WTC11 (cell line): ENCODE data around the gene CLDN7. TPM values are rescaled to one million over a fixed set of nuclear protein-coding genes. Genes with fewer than 3 reads are reported as not detected.

Experiments
- ATAC-seq: fragments of 200-7000 bp; cut with Tn5 transposase; 2 replicates; pipeline ENCODE4 v1.10.0; 2021; ENCODE audit warnings: mild to moderate bottlenecking, moderate library complexity
- CTCF ChIA-PET: fragments of 300-600 bp; sonication (Branson Sonifier 250); formaldehyde crosslinking; loops from one replicate; lab custom pipeline; 2021; ENCODE audit warnings: antibody characterized with exemption; lab: Charles Lee
- POLR2A ChIA-PET: fragments of 350-600 bp; sonication (Branson Sonifier 250); formaldehyde crosslinking; loops from one replicate; lab custom pipeline; 2021; ENCODE audit warnings: antibody characterized with exemption; lab: Charles Lee
- DNase-seq: peaks from one replicate; pipeline ENCODE4 v3.0.0; 2021; ENCODE audit warnings: low spot score
- H3K27ac Mint-ChIP-seq: 2 replicates; pipeline ENCODE4 v1.8.0; 2021; ENCODE audit warnings: mixed read lengths
- H3K27me3 Mint-ChIP-seq: 2 replicates; pipeline ENCODE4 v1.8.0; 2021; ENCODE audit warnings: low read depth, mild to moderate bottlenecking, moderate library complexity, mixed read lengths
- H3K36me3 Mint-ChIP-seq: 2 replicates; pipeline ENCODE4 v1.8.0; 2021; ENCODE audit warnings: mixed read lengths
- H3K4me1 Mint-ChIP-seq: 2 replicates; pipeline ENCODE4 v1.8.0; 2022; ENCODE audit warnings: mixed read lengths
- H3K4me3 Mint-ChIP-seq: 2 replicates; pipeline ENCODE4 v1.8.0; 2021; ENCODE audit warnings: mild to moderate bottlenecking, moderate library complexity, mixed read lengths
- H3K9me3 Mint-ChIP-seq: 2 replicates; pipeline ENCODE4 v1.8.0; 2021; ENCODE audit warnings: mixed read lengths
- ARID4B ChIP-seq: sonication (generic); formaldehyde crosslinking; IDR thresholded peaks from 2 replicates; pipeline ENCODE4 v1.8.0; 2023; ENCODE audit warnings: missing genetic modification reagents, mild to moderate bottlenecking, borderline replicate concordance
- CTCF ChIP-seq: fragments of 200-600 bp; IDR thresholded peaks from 2 replicates; pipeline ENCODE4 v1.8.0; 2022; ENCODE audit warnings: antibody characterized with exemption
- ETV6 ChIP-seq: sonication (generic); formaldehyde crosslinking; IDR thresholded peaks from 2 replicates; pipeline ENCODE4 v1.8.1; 2022; ENCODE audit warnings: mild to moderate bottlenecking, missing genetic modification reagents
- FOXJ3 ChIP-seq: sonication (generic); formaldehyde crosslinking; IDR thresholded peaks from 2 replicates; pipeline ENCODE4 v1.9.0; 2021; ENCODE audit warnings: missing genetic modification reagents, mild to moderate bottlenecking, borderline replicate concordance
- GRHL2 ChIP-seq: fragments of 250-450 bp; sonication (Bioruptor Pico); IDR thresholded peaks from 2 replicates; pipeline ENCODE4 v1.8.0; 2022; ENCODE audit warnings: mild to moderate bottlenecking, moderate library complexity; ENCODE audit not compliant: insufficient replicate concordance, severe bottlenecking
- GTF2I ChIP-seq: fragments of 250-450 bp; sonication (Bioruptor Pico); conservative IDR thresholded peaks from 2 replicates; pipeline ENCODE4 v1.4.0; 2021; ENCODE audit warnings: mild to moderate bottlenecking
- MAX ChIP-seq: sonication (generic); formaldehyde crosslinking; IDR thresholded peaks from 2 replicates; pipeline ENCODE4 v1.8.0; 2022; ENCODE audit warnings: mild to moderate bottlenecking, missing genetic modification reagents
- MXD4 ChIP-seq: fragments of 250-450 bp; sonication (Bioruptor Pico); IDR thresholded peaks from 2 replicates; pipeline ENCODE4 v1.8.0; 2021; ENCODE audit warnings: mild to moderate bottlenecking, moderate library complexity, borderline replicate concordance
- MYBL2 ChIP-seq: sonication (generic); formaldehyde crosslinking; IDR thresholded peaks from 2 replicates; pipeline ENCODE4 v1.8.1; 2023; ENCODE audit warnings: mild to moderate bottlenecking, moderate library complexity, missing genetic modification reagents
- PRRX2 ChIP-seq: fragments of 250-450 bp; sonication (Bioruptor Pico); IDR thresholded peaks from 2 replicates; pipeline ENCODE4 v1.8.0; 2021; ENCODE audit warnings: mild to moderate bottlenecking
- SMAD4 ChIP-seq: sonication (generic); formaldehyde crosslinking; IDR thresholded peaks from 2 replicates; pipeline ENCODE4 v1.8.0; 2022; ENCODE audit warnings: mild to moderate bottlenecking, missing genetic modification reagents
- SOX15 ChIP-seq: fragments of 250-450 bp; sonication (Bioruptor Pico); IDR thresholded peaks from 2 replicates; pipeline ENCODE4 v1.9.0; 2021; ENCODE audit warnings: mild to moderate bottlenecking
- ZBTB21 ChIP-seq: sonication (generic); formaldehyde crosslinking; IDR thresholded peaks from 2 replicates; pipeline ENCODE4 v1.8.1; 2023; ENCODE audit warnings: mild to moderate bottlenecking, missing genetic modification reagents, borderline replicate concordance
- ZNF121 ChIP-seq: sonication (generic); formaldehyde crosslinking; IDR thresholded peaks from 2 replicates; pipeline ENCODE4 v1.8.0; 2023; ENCODE audit warnings: missing genetic modification reagents
- ZNF281 ChIP-seq: sonication (generic); formaldehyde crosslinking; IDR thresholded peaks from 2 replicates; pipeline ENCODE4 v1.8.0; 2023; ENCODE audit warnings: mild to moderate bottlenecking, missing genetic modification reagents
- ZNF317 ChIP-seq: sonication (generic); formaldehyde crosslinking; IDR thresholded peaks from 2 replicates; pipeline ENCODE4 v1.8.1; 2023; ENCODE audit warnings: low read depth, mild to moderate bottlenecking, moderate library complexity, missing genetic modification reagents, borderline replicate concordance
- total RNA-seq: library from RNA; stranded (reverse); gene quantifications from 3 replicates; pipeline ENCODE4 v1.2.3, GENCODE V29; 2021

The CLDN7 gene
- total RNA-seq, 1 experiment from 2014 or later: 136 TPM

- TF ChIP-seq ARID4B (CRISPR knock-in tag): peak; percentile 90; the same call in 1 of the 2 replicates
- peak; percentile 84; the same call in 1 of the 2 replicates for TF ChIP-seq ZNF281 (CRISPR knock-in tag)
- TF ChIP-seq MAX (CRISPR knock-in tag): peak; percentile 96
- TF ChIP-seq GTF2I (CRISPR knock-in tag): peak; percentile 68; the same call in 1 of the 2 replicates
- no peak for TF ChIP-seq PRRX2 (CRISPR knock-in tag)
- TF ChIP-seq ZNF317 (CRISPR knock-in tag): peak; percentile 27; the same call in 1 of the 2 replicates
- TF ChIP-seq SMAD4: 0 out of 2 replicates have a peak, but pooled peaks have one; percentile 34
- peak; percentile 95 for TF ChIP-seq ETV6 (CRISPR knock-in tag)
- no peak for TF ChIP-seq ZBTB21 (CRISPR knock-in tag)
- 0 out of 2 replicates have a peak, but pooled peaks have one; percentile 20 for TF ChIP-seq ZNF121 (CRISPR knock-in tag)
- TF ChIP-seq SOX15: no peak
- TF ChIP-seq MYBL2 (CRISPR knock-in tag): peak; percentile 84; the same call in 1 of the 2 replicates
These were observed 34.0 kb upstream of the CLDN7 start (continued) for GRCh38 chr17:7296189-7296861.

- H3K36me3 Mint-ChIP-seq: no peaks in the 10 kb centered on the region
- no peaks in the 10 kb centered on the region for H3K9me3 Mint-ChIP-seq
- peaks cover 23% of the 10 kb centered on the region for H3K4me1 Mint-ChIP-seq
- ATAC-seq: no peak
- H3K27me3 Mint-ChIP-seq: peaks cover 78% of the 10 kb centered on the region
- peak overlapping the region; percentile 70 for H3K4me3 Mint-ChIP-seq
- CTCF ChIA-PET: interaction anchor here (0.7 to 4.1 kb wide), 25 partner anchors 7 to 249 kb away, joined by 3 to 119 read pairs (median 4); partner anchors contain the start of genes ACADVL, ACAP1, DLG4 and DVL2
- DNase-seq: no peak
- TF ChIP-seq MXD4 (CRISPR knock-in tag) (no peak), CTCF (no peak), FOXJ3 (CRISPR knock-in tag) (no peak), GRHL2 (CRISPR knock-in tag) (no peak)
- peak overlapping the region; percentile 45; the same call in 1 of the 2 replicates for H3K27ac Mint-ChIP-seq
- POLR2A ChIA-PET: interaction anchor here (1.2 to 1.4 kb wide), 2 partner anchors 11 to 15 kb away, joined by 3 to 7 read pairs; no protein-coding TSS in a partner anchor
These were observed 33.2 kb upstream of the CLDN7 start for GRCh38 chr17:7295230-7296180.
